ENCODE results near the gene MARCHF2. TPM values are rescaled to one million over a fixed set of nuclear protein-coding genes. Genes with fewer than 3 reads are reported as not detected.

Gene MARCHF2
- total and polyA plus RNA-seq, 9 of the 15 experiments (the other 6 are each of a cell fraction or from before 2014, with no cell fraction given): 0.39 to 6.4 (median 2.2) TPM

DNA sequence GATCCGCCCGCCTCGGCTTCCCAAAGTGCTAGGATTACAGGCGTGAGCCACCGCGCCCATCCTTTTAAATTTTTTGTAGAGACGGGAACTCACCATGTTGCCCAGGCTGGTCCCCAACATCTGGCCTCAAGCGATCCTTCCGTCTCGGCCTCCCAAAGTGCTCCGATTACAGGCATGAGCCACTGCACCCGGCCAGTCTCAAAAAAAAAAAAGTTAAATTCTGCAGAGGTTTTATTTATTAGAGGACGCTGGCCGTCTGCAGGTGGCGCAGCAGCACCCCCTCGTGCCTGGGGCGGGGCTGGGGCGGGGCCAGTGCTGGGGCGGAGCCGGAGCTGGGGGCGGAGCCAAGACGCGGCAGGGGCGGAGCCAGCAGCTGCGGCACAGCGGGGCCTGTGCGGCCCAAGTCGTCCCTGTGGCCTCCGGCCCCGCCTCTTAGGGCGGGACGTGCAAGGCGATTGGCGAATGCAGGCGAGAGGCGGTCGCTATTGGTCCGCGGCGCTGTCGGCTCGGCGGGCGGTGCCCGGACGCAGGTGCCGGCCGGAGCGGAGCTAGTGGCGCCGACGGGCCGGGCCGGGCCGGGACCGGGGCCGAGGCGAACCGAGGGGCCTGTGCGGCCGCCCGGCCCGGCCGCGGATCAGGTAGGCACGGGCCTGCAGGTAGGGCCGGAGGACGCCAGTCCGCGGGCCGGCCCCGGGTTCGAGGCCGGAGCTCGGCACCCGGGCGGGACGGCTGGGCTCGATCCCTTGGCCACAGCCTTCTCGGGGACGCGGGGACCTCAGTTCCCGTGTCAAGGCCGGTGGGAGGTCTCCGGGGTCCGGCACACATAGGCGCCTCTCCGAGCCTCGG is at the start of gene MARCHF2 (continued):
- TF ChIP-seq YBX1 (IDR thresholded peaks at IDR 0.05): no peak
- no peak for TF ChIP-seq PHF20 (IDR thresholded peaks at IDR 0.05; ENCODE audit: partially characterized antibody)
- TF ChIP-seq ZC3H11A (IDR thresholded peaks at IDR 0.05; ENCODE audit: low read depth, low read length): no peak
- TF ChIP-seq XRCC3 (IDR thresholded peaks at IDR 0.05): no peak
- no peak for TF ChIP-seq MAFF (IDR thresholded peaks at IDR 0.05; ENCODE audit: low read length)
- peak; percentile 69 for TF ChIP-seq CCNT2 (IDR thresholded peaks at IDR 0.05; ENCODE audit: borderline replicate concordance, extremely low read depth, insufficient read length, low read depth, low read length)
- TF ChIP-seq ATF7 (IDR thresholded peaks at IDR 0.05): peak; percentile 26; the same call in 1 of the 2 replicates
- peak; percentile 78 for TF ChIP-seq NFYB (IDR thresholded peaks at IDR 0.05; ENCODE audit: extremely low read depth, insufficient read length)
- peak in 1 of 2 experiments; percentile 71; a peak in 1 of 4 replicates for TF ChIP-seq NONO (IDR thresholded peaks at IDR 0.05; ENCODE audit: low read depth in 2 of 2, low read length in 1 of 2)
- no peak for TF ChIP-seq STAG1 (CRISPR knock-in tag; IDR thresholded peaks at IDR 0.05; ENCODE audit: borderline replicate concordance)
- TF ChIP-seq, protein P1, sequence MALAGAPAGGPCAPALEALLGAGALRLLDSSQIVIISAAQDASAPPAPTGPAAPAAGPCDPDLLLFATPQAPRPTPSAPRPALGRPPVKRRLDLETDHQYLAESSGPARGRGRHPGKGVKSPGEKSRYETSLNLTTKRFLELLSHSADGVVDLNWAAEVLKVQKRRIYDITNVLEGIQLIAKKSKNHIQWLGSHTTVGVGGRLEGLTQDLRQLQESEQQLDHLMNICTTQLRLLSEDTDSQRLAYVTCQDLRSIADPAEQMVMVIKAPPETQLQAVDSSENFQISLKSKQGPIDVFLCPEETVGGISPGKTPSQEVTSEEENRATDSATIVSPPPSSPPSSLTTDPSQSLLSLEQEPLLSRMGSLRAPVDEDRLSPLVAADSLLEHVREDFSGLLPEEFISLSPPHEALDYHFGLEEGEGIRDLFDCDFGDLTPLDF (CRISPR knock-in tag; IDR thresholded peaks at IDR 0.05): no peak
- TF ChIP-seq ZNF436 (CRISPR knock-in tag; IDR thresholded peaks at IDR 0.05): no peak
- TF ChIP-seq, protein P2, sequence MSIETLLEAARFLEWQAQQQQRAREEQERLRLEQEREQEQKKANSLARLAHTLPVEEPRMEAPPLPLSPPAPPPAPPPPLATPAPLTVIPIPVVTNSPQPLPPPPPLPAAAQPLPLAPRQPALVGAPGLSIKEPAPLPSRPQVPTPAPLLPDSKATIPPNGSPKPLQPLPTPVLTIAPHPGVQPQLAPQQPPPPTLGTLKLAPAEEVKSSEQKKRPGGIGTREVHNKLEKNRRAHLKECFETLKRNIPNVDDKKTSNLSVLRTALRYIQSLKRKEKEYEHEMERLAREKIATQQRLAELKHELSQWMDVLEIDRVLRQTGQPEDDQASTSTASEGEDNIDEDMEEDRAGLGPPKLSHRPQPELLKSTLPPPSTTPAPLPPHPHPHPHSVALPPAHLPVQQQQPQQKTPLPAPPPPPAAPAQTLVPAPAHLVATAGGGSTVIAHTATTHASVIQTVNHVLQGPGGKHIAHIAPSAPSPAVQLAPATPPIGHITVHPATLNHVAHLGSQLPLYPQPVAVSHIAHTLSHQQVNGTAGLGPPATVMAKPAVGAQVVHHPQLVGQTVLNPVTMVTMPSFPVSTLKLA (conservative IDR thresholded peaks at IDR 0.05): peak; percentile 18 to 61; a peak in 1 of 4 replicates
- TF ChIP-seq ETV1 (tag; conservative IDR thresholded peaks at IDR 0.05; ENCODE audit: low read depth): no peak
- TF ChIP-seq ZNF583 (CRISPR knock-in tag; IDR thresholded peaks at IDR 0.05): 0 out of 2 replicates have a peak, but pooled peaks have one; percentile 32
- TF ChIP-seq NBN (IDR thresholded peaks at IDR 0.05; ENCODE audit: low read depth): no peak
- peak; percentile 45; the same call in 1 of the 2 replicates for TF ChIP-seq GABPA (tag; conservative IDR thresholded peaks at IDR 0.05; ENCODE audit: low read depth)
- peak; percentile 62; the same call in 1 of the 2 replicates for TF ChIP-seq PHF8 (IDR thresholded peaks at IDR 0.05; ENCODE audit: borderline replicate concordance, low read length)
- no peak for TF ChIP-seq BMI1 (IDR thresholded peaks at IDR 0.05; ENCODE audit: low read length)
- peak; percentile 26 for TF ChIP-seq MEIS2 (IDR thresholded peaks at IDR 0.05; ENCODE audit: partially characterized antibody)
- no peak for TF ChIP-seq ZFPM2 (CRISPR knock-in tag; IDR thresholded peaks at IDR 0.05)
- TF ChIP-seq, protein P3, sequence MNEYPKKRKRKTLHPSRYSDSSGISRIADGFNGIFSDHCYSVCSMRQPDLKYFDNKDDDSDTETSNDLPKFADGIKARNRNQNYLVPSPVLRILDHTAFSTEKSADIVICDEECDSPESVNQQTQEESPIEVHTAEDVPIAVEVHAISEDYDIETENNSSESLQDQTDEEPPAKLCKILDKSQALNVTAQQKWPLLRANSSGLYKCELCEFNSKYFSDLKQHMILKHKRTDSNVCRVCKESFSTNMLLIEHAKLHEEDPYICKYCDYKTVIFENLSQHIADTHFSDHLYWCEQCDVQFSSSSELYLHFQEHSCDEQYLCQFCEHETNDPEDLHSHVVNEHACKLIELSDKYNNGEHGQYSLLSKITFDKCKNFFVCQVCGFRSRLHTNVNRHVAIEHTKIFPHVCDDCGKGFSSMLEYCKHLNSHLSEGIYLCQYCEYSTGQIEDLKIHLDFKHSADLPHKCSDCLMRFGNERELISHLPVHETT (CRISPR knock-in tag; conservative IDR thresholded peaks at IDR 0.05 in 1 of 2, IDR thresholded peaks at IDR 0.05 in 1 of 2): 0 out of 4 replicates have a peak, but pooled peaks of 1 of the 2 experiments have one; percentile 43
- TF ChIP-seq POLR2A (conservative IDR thresholded peaks at IDR 0.05): no peak
- TF ChIP-seq NFXL1 (CRISPR knock-in tag; IDR thresholded peaks at IDR 0.05): no peak
- no peak for TF ChIP-seq LCOR (CRISPR knock-in tag; IDR thresholded peaks at IDR 0.05)
